Fibroblast of lung (primary cell): ENCODE results near the gene RPS16. TPM values are rescaled to one million over a fixed set of nuclear protein-coding genes. Genes with fewer than 3 reads are reported as not detected.

Experiments used
- DNase-seq, 2 donors: peaks; one replicate each; pipeline versions ENCODE4 v3.0.0 to v3.0.0-alpha.2; 2010; ENCODE audit warnings: low read depth in 2 of 2
- H2AFZ ChIP-seq: 2 replicates; pipeline ENCODE4 v1.5.1; 2012; ENCODE audit warnings: low read length, control low read depth, inconsistent platforms
- H3K27ac ChIP-seq: 2 replicates; pipeline ENCODE4 v1.5.1; 2011; ENCODE audit warnings: low read length, control low read depth; ENCODE audit not compliant: insufficient read depth
- H3K27me3 ChIP-seq: 2 replicates; pipeline ENCODE4 v1.5.1; 2011; ENCODE audit warnings: mild to moderate bottlenecking, low read length; ENCODE audit not compliant: control insufficient read depth, insufficient read depth
- H3K36me3 ChIP-seq: 2 replicates; pipeline ENCODE4 v1.5.1; 2011; ENCODE audit warnings: low read length; ENCODE audit not compliant: control insufficient read depth, insufficient read depth
- H3K4me1 ChIP-seq: 2 replicates; pipeline ENCODE4 v1.5.1; 2011; ENCODE audit warnings: low read length; ENCODE audit not compliant: control insufficient read depth, insufficient read depth; ENCODE audit errors: extremely low read depth
- H3K4me2 ChIP-seq: 2 replicates; pipeline ENCODE4 v1.5.1; 2011; ENCODE audit warnings: low read length, control low read depth; ENCODE audit not compliant: insufficient read depth; ENCODE audit errors: extremely low read depth
- H3K4me3 ChIP-seq, 4 experiments: fragments of 200-600 bp in 1 of 4; sonication (generic) in 1 of 4; replicated peaks in 1 of 4; 2 replicates each; pipeline ENCODE4 v1.5.1; 2011 to 2016; ENCODE audit warnings: low read length in 4 of 4, low read depth in 3 of 4, mild to moderate bottlenecking in 3 of 4, control low read depth in 2 of 4, inconsistent platforms in 1 of 4, mixed read lengths in 1 of 4; ENCODE audit not compliant: insufficient read depth in 1 of 4; ENCODE audit errors: control extremely low read depth in 1 of 4
- H3K79me2 ChIP-seq: 2 replicates; pipeline ENCODE4 v1.5.1; 2012; ENCODE audit warnings: mild to moderate bottlenecking, low read length, inconsistent platforms; ENCODE audit not compliant: control insufficient read depth, insufficient read depth
- H3K9ac ChIP-seq: 2 replicates; pipeline ENCODE4 v1.5.1; 2011; ENCODE audit warnings: mild to moderate bottlenecking, low read length, control low read depth; ENCODE audit not compliant: insufficient read depth
- H3K9me3 ChIP-seq: 2 replicates; pipeline ENCODE4 v1.5.1; 2012; ENCODE audit warnings: low read depth, low read length; ENCODE audit not compliant: control insufficient read depth, insufficient read depth
- H4K20me1 ChIP-seq: 2 replicates; pipeline ENCODE4 v1.5.1; 2011; ENCODE audit warnings: low read length; ENCODE audit not compliant: control insufficient read depth, insufficient read depth; ENCODE audit errors: extremely low read depth
- CTCF ChIP-seq, 2 donors: IDR thresholded peaks in 1 of 2; conservative IDR thresholded peaks in 1 of 2; 1 replicate in 1 of 2; 2 replicates in 1 of 2; pipeline ENCODE4 v1.5.1; 2011 to 2012; ENCODE audit warnings: low read length in 2 of 2, control low read depth in 1 of 2, inconsistent platforms in 1 of 2, low read depth in 1 of 2, mild to moderate bottlenecking in 1 of 2
- EZH2 ChIP-seq: IDR thresholded peaks from 2 replicates; pipeline ENCODE4 v1.5.1; 2012; ENCODE audit warnings: low read length, control low read depth, mild to moderate bottlenecking; ENCODE audit errors: missing control alignments
- polyA plus RNA-seq, 2 donors: library from polyadenylated mRNA; depleted of rRNA in 1 of 2; stranded (reverse) in 1 of 2; unstranded in 1 of 2; fragments of >200 nt; gene quantifications; 2 replicates each; pipeline ENCODE4 v1.2.1, GENCODE V29; 2011 to 2012; ENCODE audit warnings: missing spikeins in 1 of 2
- total RNA-seq: library from RNA; depleted of rRNA; stranded (reverse); fragments of >200 nt; gene quantifications from 2 replicates; pipeline ENCODE4 v1.2.1, GENCODE V29; 2014

RPS16 gene
- total and polyA plus RNA-seq, 2 donors (not counting 1 experiment from before 2014, with no cell fraction given) = 149 to 1,704 TPM

DNA sequence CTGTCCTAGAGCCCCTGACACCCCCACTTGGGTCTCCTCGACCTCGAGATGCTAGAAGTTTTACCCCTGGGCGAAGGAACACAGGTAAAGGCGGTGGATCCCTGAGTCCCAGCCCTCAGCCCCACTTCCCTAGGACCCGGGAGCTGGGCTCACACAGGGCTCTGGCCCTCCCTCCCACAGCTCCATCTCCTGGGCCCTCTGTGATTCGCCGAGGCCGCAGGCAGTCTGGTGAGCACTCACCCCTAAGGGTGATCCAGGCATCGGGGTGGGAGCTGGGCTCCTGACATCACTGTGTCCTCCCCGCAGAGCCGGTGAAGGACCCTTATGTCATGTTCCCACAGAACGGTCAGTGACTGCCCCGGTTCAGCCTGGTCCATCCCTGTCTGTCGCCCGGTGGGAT, 15.0 kb downstream of the RPS16 start:
- no peak overlapping the region for H3K4me2 ChIP-seq
- H3K4me1 ChIP-seq = no peaks in the 10 kb centered on the region
- H3K27me3 ChIP-seq = no peaks in the 10 kb centered on the region
- no peaks in the 10 kb centered on the region for H4K20me1 ChIP-seq
- H3K9ac ChIP-seq = no peak overlapping the region
- peaks cover 31% of the 10 kb centered on the region for H3K36me3 ChIP-seq
- H3K9me3 ChIP-seq = no peaks in the 10 kb centered on the region
- H3K79me2 ChIP-seq = peaks cover 4% of the 10 kb centered on the region
- TF ChIP-seq EZH2 (no peak), CTCF (conservative IDR thresholded peaks at IDR 0.05 in 1 of 2, IDR thresholded peaks at IDR 0.05 in 1 of 2; ENCODE audit: low read depth in 1 of 2, low read length in 2 of 2) (no peak)
- no peak overlapping the region for H3K4me3 ChIP-seq
- DNase-seq = no peak
- H2AFZ ChIP-seq = no peak overlapping the region
- no peak overlapping the region for H3K27ac ChIP-seq

- Histone ChIP-seq H3K27me3 (no peaks in the 10 kb centered on the region), H3K9me3 (no peaks in the 10 kb centered on the region), H3K4me1 (peaks cover 7% of the 10 kb centered on the region), H2AFZ (no peak overlapping the region), H3K9ac (no peak overlapping the region), H3K79me2 (peaks cover 19% of the 10 kb centered on the region), H3K4me2 (no peak overlapping the region), H3K4me3 (no peak overlapping the region), H3K27ac (no peak overlapping the region), H4K20me1 (no peaks in the 10 kb centered on the region), H3K36me3 (peaks cover 27% of the 10 kb centered on the region)
- no peak for TF ChIP-seq CTCF (conservative IDR thresholded peaks at IDR 0.05 in 1 of 2, IDR thresholded peaks at IDR 0.05 in 1 of 2; ENCODE audit: low read depth in 1 of 2, low read length in 2 of 2)
- no peak for TF ChIP-seq EZH2
- no peak for DNase-seq
Measured at GRCh38 chr19:39419003-39419402, 16.7 kb downstream of the RPS16 start.

DNA sequence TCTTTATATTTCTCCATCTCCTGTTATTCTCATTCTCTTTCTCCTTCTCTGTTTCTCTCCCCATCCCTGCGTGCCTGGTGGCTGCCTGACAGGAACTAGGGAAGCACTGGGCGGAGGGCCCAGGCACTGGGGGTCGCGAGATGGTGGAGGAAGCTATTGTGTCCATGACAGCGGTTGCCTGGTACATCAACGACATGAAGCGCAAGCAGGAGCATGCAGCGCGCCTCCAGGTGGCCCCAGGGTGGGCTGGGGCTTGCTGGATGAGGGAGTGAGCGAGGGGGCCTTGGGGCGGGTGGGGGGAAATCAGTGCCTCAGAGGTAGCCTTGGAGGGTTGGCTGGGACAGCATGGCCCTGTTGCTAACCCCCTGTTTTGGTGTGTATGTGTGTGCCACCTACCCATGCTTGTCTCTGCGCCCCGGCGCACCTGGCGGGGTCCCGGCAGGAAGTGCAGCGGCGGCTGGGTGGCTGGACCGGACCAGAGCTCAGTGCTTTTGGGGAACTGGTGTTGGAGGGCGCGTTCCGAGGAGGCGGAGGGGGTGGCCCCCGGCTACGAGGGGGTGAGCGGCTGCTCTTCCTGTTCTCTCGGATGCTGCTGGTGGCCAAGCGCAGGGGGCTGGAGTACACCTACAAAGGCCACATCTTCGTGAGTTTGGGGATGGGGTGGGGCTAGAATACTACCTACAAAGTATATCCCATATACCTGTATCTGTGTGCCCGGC, 18.1 kb downstream of the RPS16 start:
- no peaks in the 10 kb centered on the region for H3K27me3 ChIP-seq
- no peak overlapping the region for H3K27ac ChIP-seq
- H3K36me3 ChIP-seq = peaks cover 16% of the 10 kb centered on the region
- DNase-seq = no peak
- H3K4me3 ChIP-seq = no peak overlapping the region
- H2AFZ ChIP-seq = no peak overlapping the region
- TF ChIP-seq CTCF (conservative IDR thresholded peaks at IDR 0.05 in 1 of 2, IDR thresholded peaks at IDR 0.05 in 1 of 2; ENCODE audit: low read depth in 1 of 2, low read length in 2 of 2) (no peak), EZH2 (no peak)
- H4K20me1 ChIP-seq = no peaks in the 10 kb centered on the region
- peaks cover 7% of the 10 kb centered on the region for H3K4me1 ChIP-seq
- no peak overlapping the region for H3K4me2 ChIP-seq
- H3K79me2 ChIP-seq = peaks cover 20% of the 10 kb centered on the region
- no peak overlapping the region for H3K9ac ChIP-seq
- H3K9me3 ChIP-seq = no peaks in the 10 kb centered on the region
